ENCODE results near the gene HBA2.
A peak's percentile ranks its signal among the peaks of the same experiment; 100 is the strongest.

Gene HBA2

DNA sequence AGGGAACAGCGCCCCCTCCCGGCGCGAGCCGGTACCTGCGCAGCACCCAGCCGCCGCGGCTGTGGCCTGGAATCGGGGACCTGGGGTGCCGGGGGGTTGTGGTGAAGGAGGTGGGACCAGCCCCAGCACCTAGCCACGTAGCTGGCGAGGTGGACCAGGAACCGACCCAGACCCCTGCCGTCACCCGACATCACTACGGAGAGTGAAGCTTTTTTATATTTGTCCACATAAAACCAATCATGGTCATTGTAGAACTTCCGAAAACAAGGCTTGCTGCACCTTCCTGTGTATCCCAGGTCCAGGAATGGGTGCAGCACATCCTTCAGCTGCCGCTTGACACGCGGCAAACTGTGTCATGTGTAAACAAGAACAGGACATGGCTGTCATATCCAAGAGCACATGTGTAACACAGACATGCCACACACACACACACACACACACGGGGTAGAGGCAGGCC, 8.9 kb downstream of the HBA2 start:
- TF ChIP-seq CTCF (IDR thresholded peaks at IDR 0.05; ENCODE audit: low read depth, low read length): peak; percentile 88
- in situ Hi-C loops (cut with HindIII; ENCODE audit: low sequenced_read_pairs): no loop called here
- no peak overlapping the region for H3K4me3 ChIP-seq (ENCODE audit: low read depth, low read length)
- peak; percentile 9 for DNase-seq (ENCODE audit: low read depth, low spot score)

DNA sequence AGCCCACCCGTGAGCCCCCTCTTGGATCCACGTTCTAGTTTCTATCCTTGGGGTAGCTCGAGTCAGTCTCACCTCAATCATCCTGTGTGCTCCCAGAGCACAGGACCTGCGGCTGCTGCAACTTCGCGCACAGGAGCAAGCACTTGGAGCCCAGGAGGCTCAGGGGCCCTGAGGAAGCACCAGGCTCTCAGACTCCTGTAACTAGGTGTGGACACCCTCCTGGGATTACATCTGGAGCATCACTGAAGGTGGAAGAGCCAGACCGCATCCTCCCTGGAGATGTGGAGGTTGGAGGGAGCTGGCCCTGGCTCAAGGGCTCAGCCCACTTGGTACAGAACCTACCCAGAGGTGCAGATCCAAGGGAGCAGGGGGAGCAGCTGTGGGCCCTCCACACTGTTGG, 10.3 kb downstream of the HBA2 start:
- no peak for TF ChIP-seq CTCF (IDR thresholded peaks at IDR 0.05; ENCODE audit: low read depth, low read length)
- in situ Hi-C loops (cut with HindIII; ENCODE audit: low sequenced_read_pairs): no loop called here
- no peak overlapping the region for H3K4me3 ChIP-seq (ENCODE audit: low read depth, low read length)
- no peak for DNase-seq (ENCODE audit: low read depth, low spot score)

- in situ Hi-C loops (cut with HindIII; ENCODE audit: low sequenced_read_pairs): no loop called here
- no peak for DNase-seq (ENCODE audit: low read depth, low spot score)
- TF ChIP-seq CTCF (IDR thresholded peaks at IDR 0.05; ENCODE audit: low read depth, low read length): no peak
- H3K4me3 ChIP-seq (ENCODE audit: low read depth, low read length): no peak overlapping the region
These were observed 12.5 kb downstream of the HBA2 start for GRCh38 chr16:185213-185612.

- in situ Hi-C loops (cut with HindIII; ENCODE audit: low sequenced_read_pairs): no loop called here
- no peak for TF ChIP-seq CTCF (IDR thresholded peaks at IDR 0.05; ENCODE audit: low read depth, low read length)
- H3K4me3 ChIP-seq (ENCODE audit: low read depth, low read length): no peak overlapping the region
- no peak for DNase-seq (ENCODE audit: low read depth, low spot score)
These were observed 13.0 kb downstream of the HBA2 start for GRCh38 chr16:185691-186090.

- in situ Hi-C loops (cut with HindIII; ENCODE audit: low sequenced_read_pairs): no loop called here
- no peak for TF ChIP-seq CTCF (IDR thresholded peaks at IDR 0.05; ENCODE audit: low read depth, low read length)
These were observed 14.7 kb downstream of the HBA2 start for GRCh38 chr16:187330-187729.

GRCh38 chr16:188674-189073, 16.0 kb downstream of the HBA2 start:
- peak; percentile 3 for TF ChIP-seq CTCF (IDR thresholded peaks at IDR 0.05; ENCODE audit: low read depth, low read length)
- no peak for DNase-seq (ENCODE audit: low read depth, low spot score)
- in situ Hi-C loops (cut with HindIII; ENCODE audit: low sequenced_read_pairs): no loop called here
- no peak overlapping the region for H3K4me3 ChIP-seq (ENCODE audit: low read depth, low read length)

More at GRCh38 chr16:187330-187729, 14.7 kb downstream of the HBA2 start:
- no peak overlapping the region for H3K4me3 ChIP-seq (ENCODE audit: low read depth, low read length)
- DNase-seq (ENCODE audit: low read depth, low spot score): no peak
